Vagina (tissue), 1 donor: ENCODE data around the gene ACOX2. TPM values are rescaled to one million over a fixed set of nuclear protein-coding genes. Genes with fewer than 3 reads are reported as not detected.

Experiments used
- total RNA-seq: library from RNA; depleted of rRNA; stranded (reverse); fragments of >200 nt; gene quantifications from one replicate; pipeline ENCODE4 v1.2.3, GENCODE V29; 2016

ACOX2 gene
- total RNA-seq, 1 donor from 2014 or later = 24.8 TPM

Other genes starting within 250 kb of the ACOX2 start
- gene RPP14, start 230.9 kb downstream of the ACOX2 start, total RNA-seq = 16.9 TPM
- 3.7 TPM for gene HTD2, start 230.7 kb downstream of the ACOX2 start, total RNA-seq
- gene PXK, start 204.3 kb downstream of the ACOX2 start, total RNA-seq = 59.9 TPM
- gene PDHB, start 103.4 kb downstream of the ACOX2 start, total RNA-seq = 76.1 TPM
- gene KCTD6, start 45.1 kb downstream of the ACOX2 start, total RNA-seq = 19.6 TPM
- 88.6 TPM for gene FAM107A, start 40.2 kb upstream of the ACOX2 start, total RNA-seq
- gene FAM3D, start 129.6 kb upstream of the ACOX2 start, total RNA-seq = 13.5 TPM